GM19025 (cell line): ENCODE data around the gene ECSIT.

Experiments
- ATAC-seq: cut with Tn5 transposase; IDR thresholded peaks from one replicate; pipeline ENCODE4 v1.9.1; 2021; ENCODE audit warnings: mild to moderate bottlenecking, low read depth, moderate library complexity; ENCODE audit not compliant: unreplicated experiment

The ECSIT gene

GRCh38 chr19:11551603-11552235, 22.8 kb upstream of the ECSIT start:
- no peak for ATAC-seq

DNA sequence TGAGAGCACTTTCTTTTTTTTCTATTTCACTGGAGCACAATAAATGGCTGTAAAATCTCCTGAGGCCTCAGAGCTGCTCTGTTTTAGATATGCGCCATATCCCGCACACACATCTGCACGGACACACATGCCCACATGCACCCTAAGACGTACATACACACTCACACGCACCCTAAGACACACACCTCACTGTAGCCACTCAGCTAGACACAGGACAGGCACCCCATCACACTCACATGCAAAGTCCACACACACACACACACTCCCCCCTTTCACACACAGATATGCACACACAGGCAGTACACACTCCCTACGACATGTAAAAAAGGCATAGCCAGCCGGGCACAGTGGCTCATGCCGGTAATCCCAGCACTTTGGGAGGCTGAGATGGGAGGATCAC, 21.3 kb upstream of the ECSIT start:
- no peak for ATAC-seq

DNA sequence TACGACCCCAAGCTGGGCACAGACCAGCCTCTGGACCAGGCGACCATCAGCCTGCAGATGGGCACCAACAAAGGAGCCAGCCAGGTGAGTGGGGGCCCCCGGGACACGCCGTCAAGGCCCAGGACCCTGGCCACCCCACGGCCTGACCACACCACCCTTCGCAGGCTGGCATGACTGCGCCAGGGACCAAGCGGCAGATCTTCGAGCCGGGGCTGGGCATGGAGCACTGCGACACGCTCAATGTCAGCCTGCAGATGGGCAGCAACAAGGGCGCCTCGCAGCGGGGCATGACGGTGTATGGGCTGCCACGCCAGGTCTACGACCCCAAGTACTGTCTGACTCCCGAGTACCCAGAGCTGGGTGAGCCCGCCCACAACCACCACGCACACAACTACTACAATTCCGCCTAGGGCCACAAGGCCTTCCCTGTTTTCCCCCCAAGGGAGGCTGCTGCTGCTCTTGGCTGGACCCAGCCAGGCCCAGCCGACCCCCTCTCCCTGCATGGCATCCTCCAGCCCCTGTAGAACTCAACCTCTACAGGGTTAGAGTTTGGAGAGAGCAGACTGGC, 20.5 kb upstream of the ECSIT start:
- ATAC-seq = no peak

GRCh38 chr19:11547929-11548700, 19.2 kb upstream of the ECSIT start:
- ATAC-seq = no peak

DNA sequence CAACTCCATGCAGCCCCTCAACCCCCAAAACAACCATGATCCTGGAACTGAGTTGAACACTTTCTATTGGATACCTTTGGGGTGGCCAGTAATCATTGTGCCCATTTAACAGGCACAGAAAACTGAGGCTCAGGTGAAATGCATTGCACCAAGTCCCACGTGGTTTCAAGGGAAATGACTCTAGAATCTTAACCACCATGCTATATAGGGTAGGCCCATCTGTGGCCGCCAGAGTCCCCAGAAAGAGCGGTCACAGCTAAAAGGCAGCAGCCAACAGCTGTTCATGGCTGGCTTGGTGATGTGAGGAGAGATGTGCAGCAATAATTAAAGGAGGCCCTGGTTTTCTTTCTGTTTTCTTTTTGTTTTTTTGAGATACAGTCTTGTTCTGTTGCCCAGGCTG, 12.3 kb upstream of the ECSIT start:
- ATAC-seq = no peak

DNA sequence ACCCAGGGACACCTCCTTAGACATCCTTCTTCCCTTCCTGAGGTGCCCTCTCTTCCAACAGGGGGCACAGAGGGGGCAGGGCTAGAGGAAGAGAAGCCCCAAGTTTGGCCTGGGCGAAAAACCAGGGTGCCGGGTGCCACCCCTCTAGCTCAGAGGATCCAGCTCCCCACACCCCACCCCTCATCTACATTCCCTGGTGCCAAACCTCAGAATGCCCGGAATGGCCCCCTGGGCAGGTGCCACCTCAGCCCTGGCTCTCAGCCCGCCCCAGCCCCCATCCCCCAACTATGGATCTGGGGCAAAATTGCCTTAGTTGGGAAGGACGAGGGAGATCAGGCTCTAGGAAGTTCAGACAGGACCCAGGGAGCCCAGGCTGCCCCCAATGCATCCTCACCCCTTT, 11.7 kb upstream of the ECSIT start:
- ATAC-seq = no peak

DNA sequence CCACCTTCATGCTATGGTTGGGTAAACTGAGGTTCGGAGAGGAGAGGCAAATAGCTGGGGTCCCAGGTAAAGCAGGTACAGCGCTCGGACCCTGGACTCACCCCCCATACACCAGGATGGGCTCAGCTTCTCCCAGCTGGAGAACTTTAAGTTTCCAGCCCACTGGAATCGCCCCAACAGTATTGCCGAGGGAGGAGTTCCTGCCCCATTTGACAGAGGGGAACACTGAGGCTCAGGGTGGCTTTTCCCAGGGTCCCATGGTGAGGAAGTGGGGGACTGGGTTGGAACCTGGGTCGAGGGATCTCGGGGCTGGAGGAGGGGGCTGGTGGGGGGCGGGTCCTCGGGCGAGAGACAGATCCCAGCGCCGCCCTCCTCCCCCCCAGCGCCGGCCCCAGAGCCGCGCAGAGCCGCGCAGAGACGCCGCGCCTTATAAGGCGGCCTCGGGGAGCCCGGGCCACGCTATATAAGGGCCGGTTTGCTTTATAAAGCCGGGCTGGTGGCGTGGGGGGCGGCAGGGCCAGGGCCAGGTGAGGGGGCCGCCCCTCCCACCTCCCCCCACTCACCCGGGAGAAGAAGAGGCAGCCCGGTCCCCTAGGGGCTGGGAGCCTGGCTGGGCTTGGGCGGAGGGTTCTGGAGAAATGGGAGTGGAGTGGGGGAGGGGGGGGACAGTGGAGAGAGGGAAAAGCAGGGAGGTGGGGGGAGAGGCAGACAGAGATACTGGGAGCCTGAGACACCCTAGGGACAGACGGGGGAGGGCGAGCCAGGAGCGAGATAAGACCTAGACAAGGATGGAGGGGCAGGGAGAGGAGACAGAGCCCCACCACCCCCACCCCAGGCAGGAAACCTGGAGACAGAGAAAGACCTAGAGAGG, 10.8 kb upstream of the ECSIT start:
- ATAC-seq = no peak

- no peak for ATAC-seq
Measured at GRCh38 chr19:11538232-11539036, 9.5 kb upstream of the ECSIT start, which contains the start of gene CNN1. CNN1 (plus strand) TSS chr19:11538851; CDS start chr19:11538928, 77 bp downstream.

DNA sequence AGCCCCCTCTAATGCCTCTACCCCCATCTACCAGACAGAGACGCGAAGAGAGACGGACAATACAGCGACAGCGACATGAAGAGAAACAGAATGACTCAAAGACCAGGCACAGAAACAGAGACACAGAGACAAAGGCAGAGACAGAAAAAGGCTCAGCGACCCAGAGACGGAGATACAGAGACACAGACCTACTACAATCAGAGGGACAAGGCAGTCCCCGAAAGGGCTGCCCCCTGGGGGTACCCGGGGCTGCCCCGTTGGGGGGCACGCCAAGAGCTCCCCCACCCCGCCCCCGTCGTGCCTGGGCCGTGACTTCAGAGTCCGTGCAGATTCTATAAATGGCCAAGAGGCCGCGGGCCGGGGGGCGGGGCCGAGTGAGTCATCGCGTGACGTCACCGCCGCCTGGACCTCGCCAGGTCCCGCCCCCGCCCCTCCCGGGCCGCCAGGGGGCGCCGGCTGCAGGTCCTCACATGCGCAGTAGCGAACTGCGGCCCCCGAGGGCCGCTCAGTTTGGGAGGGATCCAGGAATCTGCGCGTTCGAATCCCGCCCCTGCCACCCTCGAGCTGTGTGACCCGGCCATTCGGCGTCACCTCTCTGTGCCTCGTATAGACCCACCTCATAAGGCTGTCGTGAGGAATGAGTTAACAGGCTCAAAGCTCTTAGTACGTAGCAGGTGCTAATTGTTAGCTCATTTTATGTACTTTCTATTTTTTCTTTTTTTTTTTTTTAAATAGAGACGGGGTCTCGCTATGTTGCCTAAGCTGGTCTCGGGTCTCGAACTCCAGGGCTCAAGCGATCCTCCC, 7.1 kb upstream of the ECSIT start:
- peak; percentile 60 for ATAC-seq

DNA sequence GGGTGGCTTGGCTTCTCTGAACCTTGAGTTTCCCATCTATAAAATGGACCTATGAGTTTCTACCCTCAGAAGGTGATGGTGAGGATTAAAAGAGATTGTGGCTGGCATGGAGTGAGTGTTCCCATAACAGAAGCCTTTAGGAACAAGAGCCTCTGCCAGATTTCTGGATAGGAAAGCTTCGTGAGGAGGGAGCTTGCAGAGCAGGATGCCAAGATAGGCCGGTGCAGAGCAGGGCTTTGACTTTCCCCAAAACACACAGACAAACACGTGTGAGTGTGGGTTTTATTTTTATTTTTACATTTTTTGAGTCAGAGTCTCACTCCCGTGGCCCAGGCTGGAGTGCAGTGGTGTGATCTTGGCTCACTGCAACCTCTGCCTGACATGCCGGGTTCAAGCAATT, 6.0 kb upstream of the ECSIT start:
- no peak for ATAC-seq

DNA sequence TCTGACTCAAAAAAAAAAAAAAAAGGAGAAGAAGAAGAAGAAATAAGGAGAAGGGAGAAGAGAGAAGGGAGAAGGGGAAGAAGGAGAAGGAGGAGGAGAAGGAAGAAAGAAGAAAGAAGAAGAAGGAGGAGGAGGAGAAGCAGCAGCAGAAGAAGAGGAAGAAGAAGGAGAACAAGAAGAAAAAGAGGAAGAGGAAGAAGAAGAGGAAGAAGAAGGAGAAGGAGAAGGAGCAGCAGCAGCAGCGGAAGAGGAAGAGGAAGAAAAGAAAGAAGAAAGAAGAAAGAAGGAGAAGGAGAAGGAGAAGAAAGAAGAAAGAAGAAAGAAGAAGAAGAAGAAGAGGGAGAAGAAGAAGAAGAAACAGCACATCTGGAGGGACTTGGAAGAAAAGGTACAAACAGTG, 5.6 kb upstream of the ECSIT start:
- ATAC-seq = no peak

DNA sequence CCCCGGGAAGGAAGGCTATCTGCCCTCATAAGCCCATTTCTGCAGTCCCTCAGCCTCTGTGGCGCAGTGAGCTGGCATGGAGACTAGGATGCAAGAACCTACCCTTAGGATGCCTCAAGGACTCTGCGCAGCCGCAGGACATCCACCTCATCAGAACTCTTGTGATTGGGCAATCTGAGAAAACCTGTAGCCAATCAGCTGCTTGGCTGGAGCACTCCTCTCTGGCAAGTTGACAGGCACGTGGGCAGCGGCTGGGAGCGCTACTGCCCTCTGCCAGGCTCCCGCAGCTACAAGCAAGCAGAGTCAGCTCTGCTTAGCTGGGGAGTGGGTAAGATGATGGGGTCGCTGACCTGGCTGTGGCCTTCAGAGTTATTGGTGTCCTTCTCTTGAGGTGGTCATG, 1.5 kb upstream of the ECSIT start:
- ATAC-seq = no peak

GRCh38 chr19:11519138-11519537, 9.8 kb downstream of the ECSIT start:
- no peak for ATAC-seq

DNA sequence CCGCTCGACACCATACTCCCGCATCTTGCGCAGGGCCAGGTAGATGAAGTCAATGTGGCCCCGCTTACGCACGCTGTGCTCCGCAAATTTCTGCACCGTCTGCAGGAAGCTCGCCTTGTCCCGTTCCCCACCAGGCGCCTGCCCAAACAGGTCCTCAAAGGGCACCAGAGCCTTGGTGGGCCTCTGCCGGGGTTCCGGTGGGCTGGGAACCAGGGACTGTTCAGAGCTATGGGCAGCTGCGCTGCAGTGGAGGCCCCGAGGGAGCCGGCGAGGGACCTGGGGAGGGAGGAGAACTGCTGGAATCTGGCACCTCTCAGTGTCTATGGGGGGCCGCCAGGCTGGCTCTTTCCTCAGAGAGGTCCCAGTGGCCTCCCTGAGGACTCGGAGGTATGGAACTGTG, 15.0 kb downstream of the ECSIT start:
- no peak for ATAC-seq

GRCh38 chr19:11510444-11510843, 18.5 kb downstream of the ECSIT start:
- no peak for ATAC-seq

DNA sequence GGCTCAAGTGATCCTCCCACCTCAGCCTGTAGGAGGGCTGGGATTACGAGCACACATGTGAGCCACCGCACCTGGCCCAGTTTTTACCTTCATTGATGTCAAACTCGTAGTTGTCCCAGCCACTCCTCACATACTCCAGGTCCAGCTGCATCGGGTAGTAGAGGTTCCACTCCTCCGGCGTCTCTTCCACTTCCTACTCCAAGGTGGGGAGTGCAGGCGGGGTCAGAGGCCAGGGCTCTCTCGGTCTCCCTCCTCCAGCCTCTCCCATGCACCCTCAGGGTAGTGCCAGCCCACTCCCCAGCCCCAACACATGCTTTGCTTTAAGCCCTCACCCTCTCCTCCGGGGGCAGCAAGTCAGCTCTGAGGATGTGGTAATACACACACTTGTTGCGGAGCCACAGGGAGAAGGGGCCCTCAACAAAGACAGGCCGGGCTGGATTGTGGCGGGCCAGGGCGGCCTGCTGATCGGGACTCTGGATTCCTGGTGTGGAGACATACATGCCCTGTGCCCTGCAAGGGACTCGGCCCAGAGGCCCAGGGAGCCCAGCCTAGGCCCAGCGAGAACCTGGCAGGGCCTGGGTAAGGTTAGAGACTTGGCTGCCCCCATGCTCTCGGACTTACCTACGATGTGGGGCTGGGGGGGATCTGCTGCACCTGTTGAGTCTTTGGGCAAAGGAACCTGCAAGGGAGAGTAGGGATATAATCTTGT, 21.4 kb downstream of the ECSIT start:
- ATAC-seq = no peak

GRCh38 chr19:11506967-11507366, 22.0 kb downstream of the ECSIT start:
- ATAC-seq = no peak

DNA sequence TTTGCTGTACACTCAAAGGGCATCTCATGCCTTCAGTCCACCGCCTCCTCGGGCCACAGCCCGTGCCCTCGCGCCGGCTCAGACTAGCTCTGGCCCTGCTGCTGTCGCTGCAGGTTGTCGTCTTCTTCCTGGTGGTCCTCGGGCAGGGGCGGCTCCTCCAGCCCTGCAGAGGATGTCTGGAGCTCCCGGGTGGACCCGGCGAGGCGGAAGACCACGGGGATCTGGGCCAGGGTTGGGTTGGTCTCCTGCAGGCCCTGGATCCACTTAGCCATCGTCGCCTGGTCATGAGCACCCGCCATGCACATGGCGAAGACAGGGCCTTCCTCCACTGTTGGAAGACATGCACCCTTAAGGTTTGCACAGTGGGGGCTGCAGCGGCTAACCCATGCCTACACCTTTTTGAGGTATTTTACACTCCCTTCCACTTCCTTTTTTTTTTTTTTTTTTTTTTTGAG, 22.8 kb downstream of the ECSIT start:
- ATAC-seq = peak; percentile 20
